Right atrium auricular region (tissue), 2 donors: Measurements from ENCODE around the gene ARHGEF6. TPM values are rescaled to one million over a fixed set of nuclear protein-coding genes. Genes with fewer than 3 reads are reported as not detected.

Source experiments
- DNase-seq: peaks from one replicate; pipeline ENCODE4 v3.0.0-alpha.2; 2019; ENCODE audit warnings: low spot score
- H3K27ac ChIP-seq, 2 donors: fragments of 200-600 bp; sonication (generic); 1 replicate in 1 of 2; 2 replicates in 1 of 2; pipeline ENCODE4 v1.5.1; 2016 to 2019
- H3K27me3 ChIP-seq, 2 donors: fragments of 200-600 bp; sonication (generic); one replicate each; pipeline versions ENCODE4 v1.5.1 to v1.6.0; 2017 to 2019
- H3K36me3 ChIP-seq: fragments of 200-600 bp; sonication (generic); one replicate; pipeline ENCODE4 v1.5.1; 2016
- H3K4me1 ChIP-seq, 2 donors: fragments of 200-600 bp; sonication (generic); one replicate each; pipeline versions ENCODE4 v1.5.1 to v1.6.0; 2017 to 2019
- H3K4me3 ChIP-seq, 2 donors: fragments of 200-600 bp; sonication (generic); 1 replicate in 1 of 2; 2 replicates in 1 of 2; pipeline ENCODE4 v1.5.1; 2017 to 2019; ENCODE audit warnings: mild to moderate bottlenecking in 1 of 2, moderate library complexity in 1 of 2
- H3K9me3 ChIP-seq, 2 donors: fragments of 200-600 bp; sonication (generic); one replicate each; pipeline ENCODE4 v1.5.1; 2019
- total RNA-seq, 2 donors: library from RNA; depleted of rRNA; stranded (reverse); fragments of >200 nt; gene quantifications; one replicate each; pipeline ENCODE4 v1.1.0, GENCODE V29; 2016
- TF ChIP-seq, protein P1 (sequence below), 2 donors: fragments of 200-600 bp; sonication (generic); IDR thresholded peaks; one replicate each; pipeline ENCODE4 v1.5.1; 2019; ENCODE audit warnings: antibody characterized with exemption in 2 of 2

Gene ARHGEF6
- total RNA-seq, 2 donors from 2014 or later: 41.3 to 45.8 TPM

DNA sequence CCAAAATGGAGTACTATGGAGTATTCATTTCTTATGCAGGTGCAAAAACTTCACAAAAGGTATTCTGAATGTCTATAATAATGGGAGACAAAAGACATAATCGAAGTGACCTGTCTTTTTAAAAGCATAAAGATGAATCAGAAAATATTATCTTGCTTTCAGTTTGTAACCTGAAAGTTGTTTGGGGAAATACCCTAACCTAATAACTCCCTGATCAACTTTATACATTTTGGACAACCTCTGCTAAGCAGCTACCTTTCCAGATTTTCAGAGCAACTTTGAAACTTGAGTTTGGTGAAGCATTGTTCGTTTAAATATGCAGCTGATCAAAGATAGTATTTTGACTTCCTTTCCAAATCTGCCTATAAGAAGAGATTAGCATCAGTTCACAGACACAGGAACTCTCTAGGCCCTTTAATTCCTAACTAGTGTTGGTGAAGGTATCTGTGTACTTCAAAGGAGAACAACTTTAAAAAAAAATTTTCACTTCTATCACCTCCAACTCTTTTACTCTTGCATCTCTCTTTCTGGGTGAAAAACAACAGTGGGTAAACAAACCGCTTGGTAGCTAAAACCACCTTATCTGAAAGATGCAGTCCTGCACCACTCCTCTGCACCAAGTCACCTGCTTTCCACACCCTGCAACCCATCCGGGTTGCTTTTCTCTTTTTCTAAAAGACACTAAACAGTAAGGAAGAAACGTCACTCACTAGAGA lies 106.3 kb downstream of the ARHGEF6 start:
- Histone ChIP-seq H3K4me3 (no peak overlapping the region), H3K36me3 (peaks cover 16% of the 10 kb centered on the region), H3K27ac (no peak overlapping the region), H3K4me1 (no peaks in the 10 kb centered on the region), H3K27me3 (no peaks in the 10 kb centered on the region), H3K9me3 (no peaks in the 10 kb centered on the region)
- TF ChIP-seq, protein P1, sequence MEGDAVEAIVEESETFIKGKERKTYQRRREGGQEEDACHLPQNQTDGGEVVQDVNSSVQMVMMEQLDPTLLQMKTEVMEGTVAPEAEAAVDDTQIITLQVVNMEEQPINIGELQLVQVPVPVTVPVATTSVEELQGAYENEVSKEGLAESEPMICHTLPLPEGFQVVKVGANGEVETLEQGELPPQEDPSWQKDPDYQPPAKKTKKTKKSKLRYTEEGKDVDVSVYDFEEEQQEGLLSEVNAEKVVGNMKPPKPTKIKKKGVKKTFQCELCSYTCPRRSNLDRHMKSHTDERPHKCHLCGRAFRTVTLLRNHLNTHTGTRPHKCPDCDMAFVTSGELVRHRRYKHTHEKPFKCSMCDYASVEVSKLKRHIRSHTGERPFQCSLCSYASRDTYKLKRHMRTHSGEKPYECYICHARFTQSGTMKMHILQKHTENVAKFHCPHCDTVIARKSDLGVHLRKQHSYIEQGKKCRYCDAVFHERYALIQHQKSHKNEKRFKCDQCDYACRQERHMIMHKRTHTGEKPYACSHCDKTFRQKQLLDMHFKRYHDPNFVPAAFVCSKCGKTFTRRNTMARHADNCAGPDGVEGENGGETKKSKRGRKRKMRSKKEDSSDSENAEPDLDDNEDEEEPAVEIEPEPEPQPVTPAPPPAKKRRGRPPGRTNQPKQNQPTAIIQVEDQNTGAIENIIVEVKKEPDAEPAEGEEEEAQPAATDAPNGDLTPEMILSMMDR (IDR thresholded peaks at IDR 0.05): no peak
- no peak for DNase-seq

DNA sequence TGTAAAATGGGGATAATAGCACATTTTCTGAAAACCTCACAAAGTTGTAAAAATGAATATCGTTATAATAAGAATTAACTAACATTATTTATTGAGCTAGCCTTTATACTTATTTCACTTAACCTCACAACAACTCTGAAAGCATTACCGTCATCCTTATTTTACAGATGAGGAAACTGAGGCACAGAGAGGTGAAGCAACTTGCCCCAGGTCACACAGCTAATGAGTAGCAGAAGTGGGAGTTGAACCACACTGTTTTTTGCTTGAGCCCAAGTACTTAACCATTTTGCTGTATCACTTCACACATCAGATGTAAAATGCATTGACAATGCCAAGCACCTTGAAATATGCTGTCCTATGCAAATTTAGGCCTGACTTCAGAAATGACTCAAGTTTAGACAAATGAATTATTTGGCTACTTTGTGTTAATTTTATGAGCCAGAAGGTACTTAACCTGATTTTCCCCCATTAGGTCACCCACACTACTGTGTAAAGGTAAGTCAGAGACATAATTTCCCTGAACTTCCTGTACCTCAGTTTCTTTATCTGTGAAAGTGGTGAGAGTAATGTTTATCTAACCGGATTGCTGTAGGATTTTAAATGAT lies 109.6 kb downstream of the ARHGEF6 start:
- Histone ChIP-seq H3K27ac (no peak overlapping the region), H3K9me3 (no peaks in the 10 kb centered on the region), H3K36me3 (peaks cover 37% of the 10 kb centered on the region), H3K4me3 (no peak overlapping the region), H3K4me1 (no peaks in the 10 kb centered on the region), H3K27me3 (no peaks in the 10 kb centered on the region)
- no peak for DNase-seq
- TF ChIP-seq, protein P1 (IDR thresholded peaks at IDR 0.05): no peak

DNA sequence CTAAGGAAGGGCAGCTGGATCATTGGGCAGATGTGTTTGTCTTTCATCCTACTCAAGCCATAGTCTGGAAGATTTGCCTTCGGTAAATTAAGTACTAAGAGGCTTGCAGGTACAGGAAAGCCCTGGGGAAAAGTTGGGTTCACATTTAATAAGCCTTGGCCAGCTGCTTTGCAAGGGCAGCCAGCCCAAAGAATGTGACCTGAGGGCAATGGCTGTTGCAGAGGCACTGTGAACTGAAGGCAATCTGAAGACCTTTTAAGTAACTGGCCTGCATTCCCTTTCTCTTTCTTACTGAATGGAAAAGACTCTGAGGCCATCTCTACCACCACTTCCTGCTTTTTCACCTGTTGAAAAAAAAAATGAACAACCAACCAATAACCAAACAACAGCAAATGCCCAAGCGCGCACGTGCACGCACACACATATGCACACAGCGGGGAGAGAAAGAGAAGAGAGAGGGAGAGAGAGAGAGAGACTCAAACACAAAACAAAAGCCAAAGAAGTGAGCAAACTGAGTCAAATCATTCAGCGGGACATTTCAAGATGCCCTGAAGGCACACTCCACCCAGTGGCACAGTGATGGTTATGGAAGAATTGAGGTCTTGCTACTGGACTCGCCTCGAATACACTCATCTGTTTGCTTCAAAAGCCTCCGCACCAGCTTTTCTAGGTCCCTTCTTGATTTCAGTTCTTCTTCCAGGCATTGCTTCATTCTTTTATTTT lies 113.1 kb downstream of the ARHGEF6 start:
- Histone ChIP-seq H3K36me3 (peaks cover 43% of the 10 kb centered on the region), H3K9me3 (peaks cover 0 to 14% of the 10 kb centered on the region in 2 donors), H3K4me3 (no peak overlapping the region), H3K4me1 (no peaks in the 10 kb centered on the region), H3K27ac (no peak overlapping the region), H3K27me3 (no peaks in the 10 kb centered on the region)
- no peak for DNase-seq
- TF ChIP-seq, protein P1 (IDR thresholded peaks at IDR 0.05): no peak

DNA sequence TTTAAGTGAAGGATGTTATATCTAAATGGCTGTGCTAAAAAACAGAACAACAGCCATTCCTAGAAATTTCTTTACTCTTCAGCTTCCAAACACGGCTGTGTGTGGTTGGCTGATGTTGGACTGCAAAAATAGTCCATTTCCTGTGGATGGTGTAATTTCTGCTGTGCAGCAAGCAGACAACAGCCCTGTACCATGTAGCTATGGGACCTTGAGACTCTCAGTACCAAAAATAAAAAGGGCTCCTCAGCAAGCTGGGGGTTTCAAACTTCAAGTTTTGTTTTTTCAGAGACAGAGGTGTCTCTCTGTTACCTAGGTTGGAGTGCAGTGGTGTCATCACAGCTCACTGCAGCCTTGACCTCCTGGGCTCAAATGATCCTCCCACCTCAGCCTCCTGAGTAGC lies 114.6 kb downstream of the ARHGEF6 start:
- Histone ChIP-seq H3K27me3 (no peaks in the 10 kb centered on the region), H3K9me3 (peaks cover 0 to 14% of the 10 kb centered on the region in 2 donors), H3K4me1 (no peaks in the 10 kb centered on the region), H3K36me3 (peaks cover 32% of the 10 kb centered on the region), H3K27ac (no peak overlapping the region), H3K4me3 (no peak overlapping the region)
- DNase-seq: no peak
- TF ChIP-seq, protein P1 (IDR thresholded peaks at IDR 0.05): no peak

DNA sequence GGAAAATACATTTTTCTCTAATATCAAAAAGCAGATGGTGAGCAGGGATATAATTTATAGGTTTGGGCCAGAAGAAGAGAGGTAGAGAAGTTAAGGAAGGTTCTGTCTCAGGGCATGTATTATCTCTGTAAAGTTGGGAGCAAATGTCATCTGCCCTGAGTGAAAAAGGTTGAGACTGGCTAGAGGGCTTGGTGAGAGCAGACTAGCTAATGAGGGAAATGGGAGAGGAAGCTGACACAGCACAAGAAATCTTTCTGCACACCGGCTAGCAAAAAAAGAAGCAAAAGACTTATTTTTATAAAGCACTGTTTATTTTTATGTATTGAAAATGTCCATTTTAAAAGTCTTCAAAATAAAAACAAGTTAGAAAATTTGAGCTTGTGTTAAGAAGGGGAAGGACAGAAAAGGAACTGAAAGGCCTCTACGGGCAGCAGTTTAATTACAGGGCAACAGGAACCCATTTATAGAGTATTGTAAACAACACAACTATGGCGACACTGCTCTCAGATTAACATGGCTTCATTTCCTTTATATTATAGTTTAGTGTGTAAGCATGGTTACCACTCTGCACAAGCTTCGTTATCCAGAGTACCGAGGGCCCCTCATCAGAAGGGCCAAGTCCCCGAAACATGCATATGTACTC lies 115.4 kb downstream of the ARHGEF6 start:
- Histone ChIP-seq H3K4me1 (no peaks in the 10 kb centered on the region), H3K9me3 (peaks cover 0 to 14% of the 10 kb centered on the region in 2 donors), H3K27me3 (no peaks in the 10 kb centered on the region), H3K4me3 (no peak overlapping the region), H3K36me3 (peaks cover 31% of the 10 kb centered on the region), H3K27ac (no peak overlapping the region)
- TF ChIP-seq, protein P1 (IDR thresholded peaks at IDR 0.05): no peak
- DNase-seq: no peak
